ENCODE measurements around the gene KRTAP1-3.
"Not testable (repeated sequence)": the region's sequence is repeated elsewhere in the genome, so short reads cannot be mapped to it uniquely, and the experiment has no call there.

KRTAP1-3 gene, protein sequence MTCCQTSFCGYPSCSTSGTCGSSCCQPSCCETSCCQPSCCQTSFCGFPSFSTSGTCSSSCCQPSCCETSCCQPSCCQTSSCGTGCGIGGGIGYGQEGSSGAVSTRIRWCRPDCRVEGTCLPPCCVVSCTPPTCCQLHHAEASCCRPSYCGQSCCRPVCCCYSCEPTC

DNA sequence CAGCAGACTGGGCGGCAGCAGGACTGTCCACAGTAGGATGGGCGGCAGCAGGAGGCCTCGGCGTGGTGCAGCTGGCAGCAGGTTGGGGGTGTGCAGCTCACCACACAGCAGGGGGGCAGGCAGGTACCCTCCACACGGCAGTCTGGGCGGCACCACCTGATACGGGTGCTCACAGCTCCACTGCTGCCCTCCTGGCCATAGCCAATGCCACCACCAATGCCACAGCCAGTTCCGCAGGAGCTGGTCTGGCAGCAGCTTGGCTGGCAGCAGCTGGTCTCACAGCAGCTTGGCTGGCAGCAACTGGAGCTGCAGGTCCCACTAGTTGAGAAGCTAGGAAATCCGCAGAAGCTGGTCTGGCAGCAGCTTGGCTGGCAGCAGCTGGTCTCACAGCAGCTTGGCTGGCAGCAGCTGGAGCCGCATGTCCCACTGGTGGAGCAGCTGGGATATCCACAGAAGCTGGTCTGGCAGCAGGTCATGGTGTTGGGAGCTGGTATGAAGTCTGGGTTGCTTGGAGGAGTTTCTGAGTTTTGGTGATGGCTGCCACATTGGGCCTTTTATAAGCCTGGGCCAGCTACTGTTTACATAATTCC, at the start of gene KRTAP1-3:
KRTAP1-3 (minus strand) TSS at position 529 of the 590 bp plus-strand sequence; CDS start at position 476, 53 bp downstream.
- not testable (repeated sequence) for DNase-seq, ATAC-seq

DNA sequence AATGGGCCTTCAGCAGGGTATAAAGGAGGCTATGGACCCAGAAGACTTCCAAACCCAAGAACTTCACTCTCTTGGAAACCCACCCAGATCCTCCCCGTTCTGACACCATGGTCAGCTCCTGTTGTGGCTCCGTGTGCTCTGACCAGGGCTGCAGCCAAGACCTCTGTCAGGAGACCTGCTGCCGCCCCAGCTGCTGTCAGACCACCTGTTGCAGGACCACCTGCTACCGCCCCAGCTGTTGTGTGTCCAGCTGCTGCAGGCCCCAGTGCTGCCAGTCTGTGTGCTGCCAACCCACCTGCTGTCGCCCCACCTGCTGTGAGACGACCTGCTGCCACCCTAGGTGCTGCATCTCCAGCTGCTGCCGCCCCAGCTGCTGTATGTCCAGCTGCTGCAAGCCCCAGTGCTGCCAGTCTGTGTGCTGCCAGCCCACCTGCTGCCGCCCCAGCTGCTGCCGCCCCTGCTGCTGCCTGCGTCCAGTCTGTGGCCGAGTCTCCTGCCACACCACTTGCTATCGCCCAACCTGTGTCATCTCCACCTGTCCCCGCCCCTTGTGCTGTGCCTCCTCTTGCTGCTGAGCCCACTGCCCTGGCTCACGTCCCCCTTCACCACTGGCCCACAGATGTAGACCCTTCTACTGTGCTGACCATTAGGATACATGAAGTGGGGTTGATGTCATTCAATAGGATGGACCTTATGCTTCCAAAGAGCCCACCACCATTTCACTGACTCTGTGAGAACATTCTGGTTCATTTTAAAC, 49.6 kb upstream of the KRTAP1-3 start, which contains the start of gene KRTAP4-7:
KRTAP4-7 (plus strand) TSS at position 51 of the 757 bp plus-strand sequence; CDS start at position 108, 57 bp downstream.
- DNase-seq, ATAC-seq: not testable (repeated sequence)

DNA sequence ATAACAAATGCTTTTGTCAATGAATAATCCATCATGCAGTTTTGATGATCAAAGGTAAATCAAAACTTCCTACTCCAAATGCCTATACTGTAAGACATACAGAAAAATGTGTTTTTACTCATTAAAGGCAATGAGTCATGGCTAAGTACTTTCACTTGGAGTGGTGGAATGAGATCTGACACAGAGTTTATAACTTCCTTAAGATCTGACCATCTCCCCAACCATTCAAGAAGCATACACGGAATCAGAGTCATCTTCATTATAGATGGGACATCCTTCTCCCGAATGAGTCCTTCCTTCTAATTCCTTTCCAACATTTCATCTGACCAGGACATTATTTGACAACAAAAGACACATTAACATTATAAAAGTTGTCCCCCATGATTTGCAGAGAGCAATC, 48.8 kb upstream of the KRTAP1-3 start:
- ATAC-seq, DNase-seq: not testable (repeated sequence)

DNA sequence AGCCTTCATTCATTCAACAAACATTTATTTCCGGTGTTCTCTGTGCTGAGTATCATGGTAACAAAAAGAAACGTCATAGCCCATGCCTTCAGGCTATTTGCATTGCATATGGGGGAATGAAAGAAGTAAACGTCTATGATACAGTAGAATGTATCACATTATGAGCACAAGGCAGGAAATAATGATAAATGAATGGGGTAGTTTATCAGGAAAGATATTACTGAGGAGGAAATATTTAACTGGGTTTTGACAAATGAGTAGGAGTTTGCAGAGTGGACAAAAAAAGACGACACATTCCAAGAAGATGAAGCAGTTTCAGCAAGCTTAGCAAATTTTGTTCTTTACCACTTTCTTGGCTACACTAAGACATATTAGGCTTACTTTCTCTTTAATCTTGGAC, 48.0 kb upstream of the KRTAP1-3 start:
- DNase-seq: no peak
- ATAC-seq: no peak

DNA sequence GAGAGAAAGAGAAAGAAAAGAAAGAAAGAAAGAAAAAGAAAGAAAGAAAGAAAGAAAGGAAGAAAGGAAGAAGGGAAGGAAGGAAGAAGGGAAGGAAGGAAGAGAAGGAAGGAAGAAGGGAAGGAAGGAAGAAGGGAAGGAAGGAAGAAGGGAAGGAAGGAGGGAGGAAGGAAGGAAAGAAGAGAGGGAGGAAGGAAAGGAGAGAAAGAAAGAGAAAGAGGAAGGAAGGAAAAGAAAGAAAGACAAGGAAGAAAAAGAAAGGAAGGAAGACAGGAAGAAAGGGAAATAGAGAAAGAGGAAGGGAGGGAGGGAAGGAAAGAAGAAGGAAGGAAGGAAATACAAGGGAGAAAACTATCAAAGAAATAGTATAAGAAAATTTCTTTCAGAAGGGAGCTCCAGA, 42.1 kb upstream of the KRTAP1-3 start:
- ATAC-seq: no peak
- no peak for DNase-seq

DNA sequence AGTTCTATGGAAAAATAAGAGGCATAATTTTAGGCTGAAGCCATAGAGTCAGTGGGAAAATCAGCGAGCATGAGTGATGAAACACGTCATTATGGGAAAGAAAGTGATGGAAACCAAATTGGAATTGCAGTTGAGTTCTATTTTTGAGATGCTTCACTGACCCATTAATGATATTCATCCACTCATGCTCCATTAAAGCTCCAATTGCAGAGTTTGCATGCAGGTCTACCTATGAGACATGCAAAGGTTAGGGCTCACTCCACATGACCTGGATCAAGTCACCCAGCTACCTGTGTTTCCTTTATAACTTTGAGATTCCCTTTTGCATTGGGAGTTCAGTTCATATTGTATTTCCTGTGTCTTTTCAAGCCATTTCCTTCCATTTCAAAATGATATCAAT, 39.0 kb upstream of the KRTAP1-3 start:
- DNase-seq: no peak
- ATAC-seq: no peak

DNA sequence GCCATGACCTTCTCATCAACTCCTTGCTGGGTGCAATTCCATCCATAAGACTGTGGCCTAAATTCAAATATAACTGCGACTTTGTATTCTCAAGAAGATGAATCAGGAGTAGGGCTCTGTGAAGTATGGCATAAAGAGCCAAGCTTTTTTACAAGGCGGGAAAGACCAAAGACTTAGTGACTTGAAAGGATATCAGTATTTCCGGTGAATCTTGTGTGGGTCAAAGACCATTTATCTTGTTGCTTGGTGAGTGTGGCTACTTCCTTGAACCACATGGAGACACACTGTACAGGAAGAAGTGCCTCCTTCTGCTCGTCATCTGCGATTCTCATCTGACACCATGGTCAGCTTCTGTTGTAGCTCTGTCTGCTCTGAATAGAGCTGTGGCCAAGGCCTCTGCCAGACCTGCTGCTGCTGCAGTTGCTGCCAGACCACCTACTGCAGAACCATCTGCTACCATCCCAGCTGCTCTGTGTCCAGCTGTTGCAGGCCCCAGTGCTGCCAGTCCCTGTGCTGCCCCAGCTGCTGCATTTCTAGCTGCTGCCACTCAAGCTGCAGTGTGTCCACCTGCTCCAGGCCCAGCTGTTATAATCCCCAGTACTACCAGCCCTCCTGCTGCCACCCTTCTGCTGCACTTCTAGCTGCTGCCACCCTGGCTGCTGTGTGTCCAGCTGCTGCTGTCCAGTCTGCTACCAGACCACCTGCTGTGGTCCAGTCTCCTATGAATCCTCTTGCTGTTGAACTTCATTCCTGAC, 37.1 kb upstream of the KRTAP1-3 start:
- ATAC-seq (no peak), DNase-seq (no peak)

DNA sequence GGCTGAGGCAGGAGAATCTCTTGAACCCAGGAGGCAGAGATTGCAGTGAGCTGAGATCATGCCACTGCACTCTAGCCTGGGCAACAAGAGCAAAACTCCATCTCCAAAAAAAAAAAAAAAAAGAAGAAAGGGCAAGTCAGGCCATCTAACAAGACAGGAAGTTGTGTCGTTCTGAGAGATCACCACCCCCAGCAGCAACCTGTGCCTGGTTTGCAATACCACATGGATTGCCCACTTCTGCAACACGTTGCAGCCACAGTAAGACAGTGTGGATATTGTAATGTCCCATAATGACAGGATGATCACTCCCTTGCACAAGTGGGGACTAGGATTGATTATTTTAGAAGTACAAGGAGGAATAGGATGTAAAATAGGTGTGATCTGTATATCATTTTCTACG, 34.4 kb upstream of the KRTAP1-3 start:
- ATAC-seq: no peak
- no peak for DNase-seq

DNA sequence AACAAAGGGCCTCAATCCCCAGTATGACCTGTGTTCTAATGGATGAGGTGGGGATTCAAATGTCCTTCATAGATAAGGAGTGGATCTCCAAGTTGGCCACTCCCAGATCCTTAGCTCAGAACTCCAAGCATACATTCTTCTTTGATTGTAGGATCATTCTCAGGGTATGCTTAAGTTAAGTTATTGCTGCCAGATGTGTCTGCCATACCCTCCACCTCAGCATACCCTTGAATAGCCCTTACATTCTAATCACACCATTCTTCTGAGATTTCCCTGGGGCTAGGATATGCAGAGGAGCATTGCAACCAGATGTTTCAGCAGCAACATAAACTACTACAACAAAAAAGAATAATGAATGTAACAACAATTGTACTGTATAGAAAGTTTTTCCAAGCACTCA, 32.6 kb upstream of the KRTAP1-3 start:
- DNase-seq: no peak
- no peak for ATAC-seq

DNA sequence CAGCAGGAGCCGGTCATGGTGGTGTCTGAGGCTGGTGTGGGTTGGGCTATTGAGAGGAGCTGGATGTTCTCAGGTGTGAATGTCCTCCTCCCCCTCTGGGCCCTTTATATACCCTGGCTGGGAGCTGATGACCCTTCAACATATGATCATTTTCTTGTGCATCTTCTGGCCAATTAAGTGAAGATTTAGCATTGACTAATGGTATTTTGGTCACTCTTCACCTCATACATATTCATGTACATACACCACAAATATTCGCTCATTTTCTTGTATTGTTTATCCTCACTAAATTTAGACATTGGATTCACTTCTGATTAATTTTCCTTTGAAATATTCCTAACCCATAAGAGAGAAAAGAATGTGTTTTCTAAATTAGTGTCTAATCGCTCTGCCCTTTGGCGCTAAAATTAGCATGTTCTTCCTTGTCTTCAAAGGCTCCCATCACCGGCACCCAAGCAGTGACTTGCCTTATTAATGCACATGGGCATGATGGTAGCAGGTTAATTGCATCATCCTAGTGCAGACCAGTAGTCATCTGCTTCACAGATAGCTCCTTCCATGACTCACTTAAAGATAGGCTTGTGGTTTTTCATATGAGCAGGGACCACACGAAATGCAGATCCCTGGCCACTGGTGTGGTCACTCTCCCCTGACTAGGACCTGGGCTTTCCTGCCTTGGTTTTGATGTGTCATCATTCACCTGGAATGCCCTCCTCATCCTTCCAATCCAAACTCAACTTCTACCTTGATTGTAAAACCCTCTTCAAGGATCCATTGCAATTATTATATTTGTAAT, 31.4 kb upstream of the KRTAP1-3 start, which contains the start of gene KRTAP2-4:
KRTAP2-4 (minus strand) TSS at position 51 of the 796 bp plus-strand sequence; CDS start at position 17, 34 bp downstream.
- ATAC-seq: no peak
- no peak for DNase-seq

DNA sequence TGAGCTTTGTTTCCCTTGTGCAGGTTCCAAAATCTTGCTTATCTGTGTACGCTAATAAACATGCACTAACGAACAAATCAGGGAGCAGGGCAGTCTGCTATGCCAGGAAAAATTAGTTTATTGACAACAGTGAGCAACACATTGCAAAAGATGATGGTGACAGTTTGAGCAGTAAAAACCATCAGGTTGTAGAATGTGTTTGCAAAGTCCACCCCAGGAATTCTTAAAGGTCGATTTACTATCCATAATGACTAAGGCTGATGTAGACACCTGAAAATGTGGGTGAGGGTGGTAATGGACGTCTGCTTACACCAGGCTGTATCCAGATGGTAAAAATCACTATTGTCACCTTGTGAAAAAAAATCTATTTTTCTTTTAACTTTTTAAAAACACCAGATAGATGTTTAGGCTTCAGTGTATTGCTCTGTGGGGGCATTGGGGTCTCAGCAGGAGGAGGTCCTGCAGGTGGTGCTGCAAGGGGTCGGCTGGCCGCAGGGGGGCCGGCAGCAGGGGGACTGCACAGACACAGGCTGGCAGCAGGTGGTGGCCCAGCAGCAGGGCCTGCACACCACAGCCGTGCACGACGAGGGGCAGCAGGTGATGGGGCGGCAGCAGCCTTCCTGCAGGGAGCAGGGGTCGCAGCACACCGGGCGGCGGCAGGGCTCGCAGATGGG, 30.5 kb upstream of the KRTAP1-3 start:
- not testable (repeated sequence) for ATAC-seq, DNase-seq

DNA sequence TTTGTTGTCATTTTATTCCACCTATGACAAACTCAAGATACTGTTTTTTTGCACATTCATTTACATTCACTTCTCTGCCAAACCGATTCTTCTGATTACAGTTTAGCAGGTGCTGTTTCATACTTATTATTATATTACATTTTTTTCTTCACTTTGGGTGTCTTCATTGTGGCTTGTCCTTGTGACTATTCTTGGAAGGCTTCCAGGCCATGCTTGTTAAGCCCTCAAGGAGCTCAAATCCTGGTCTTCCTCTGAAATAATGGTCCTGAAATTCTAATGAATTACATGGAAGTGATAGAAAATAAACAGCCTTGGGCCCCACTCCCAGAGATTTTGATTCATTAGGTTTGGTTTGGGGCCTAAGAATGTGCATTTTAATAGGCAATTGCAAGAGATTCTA, 29.6 kb upstream of the KRTAP1-3 start:
- no peak for DNase-seq
- no peak for ATAC-seq

DNA sequence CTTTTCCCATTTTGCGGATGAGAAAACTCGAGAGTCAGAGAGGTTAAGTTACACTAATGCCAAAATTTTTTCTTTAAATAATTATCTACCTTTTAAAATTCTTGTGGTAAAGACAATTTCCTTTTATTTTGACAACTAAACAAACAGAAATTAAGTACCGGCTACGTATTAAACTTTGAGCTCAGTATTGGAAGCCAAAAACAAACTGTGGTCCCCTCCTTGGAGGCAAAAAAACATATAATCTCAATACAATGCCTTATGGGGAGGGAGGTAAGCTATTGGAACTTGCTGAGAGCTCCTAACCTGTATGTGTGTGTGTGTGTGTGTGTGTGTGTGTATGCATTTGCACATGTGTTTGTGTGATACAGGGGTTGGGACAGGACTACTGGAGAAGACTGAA, 28.8 kb upstream of the KRTAP1-3 start:
- ATAC-seq: no peak
- DNase-seq: no peak

DNA sequence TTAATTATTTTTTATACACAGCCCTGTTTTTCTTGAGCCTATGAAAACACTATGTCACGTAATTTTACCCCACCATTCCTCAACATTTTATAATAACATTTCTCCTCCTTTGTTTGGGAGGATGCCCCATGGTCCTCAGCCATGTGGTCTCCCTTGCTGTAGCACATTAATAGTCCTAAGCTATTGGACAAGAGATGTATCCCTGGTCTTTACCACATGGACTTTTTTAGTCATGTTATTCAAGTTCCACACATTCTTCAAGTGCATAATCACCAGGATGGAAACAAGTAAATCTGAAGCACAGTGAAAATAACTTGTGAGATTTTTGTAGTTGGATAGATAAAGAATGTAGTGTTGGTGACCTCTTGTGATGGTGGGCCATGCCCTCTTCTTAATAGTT, 27.3 kb upstream of the KRTAP1-3 start:
- ATAC-seq (no peak), DNase-seq (no peak)

DNA sequence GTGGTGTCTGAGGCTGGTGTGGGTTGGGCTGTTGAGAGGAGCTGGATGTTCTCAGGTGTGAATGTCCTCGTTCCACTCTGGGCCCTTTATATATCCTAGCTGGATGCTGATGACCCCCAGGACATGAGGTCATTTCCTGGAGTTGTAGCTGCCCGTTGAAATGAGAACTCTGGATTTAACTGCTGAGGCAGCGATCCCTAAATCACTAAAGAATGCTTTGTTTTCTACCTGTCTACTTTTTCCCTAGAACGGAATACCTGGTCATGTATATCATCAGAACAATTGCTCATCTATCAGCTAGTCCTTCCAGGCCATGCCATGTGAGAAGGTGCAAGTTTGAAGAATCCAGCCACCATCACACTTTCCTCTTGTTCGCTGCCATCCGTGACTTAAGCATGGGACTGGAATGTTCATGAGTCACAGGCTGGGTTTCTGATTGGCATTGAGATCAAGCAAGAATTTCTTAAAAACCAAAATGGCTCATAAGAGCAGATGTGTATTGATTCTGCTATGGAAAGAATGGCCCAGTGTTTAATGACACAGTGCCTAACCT, 25.5 kb upstream of the KRTAP1-3 start, which contains the start of gene KRTAP2-3:
KRTAP2-3 (minus strand) TSS at position 63 of the 553 bp plus-strand sequence. CDS start 64 bp downstream, outside the sequence.
- DNase-seq (no peak), ATAC-seq (no peak)

DNA sequence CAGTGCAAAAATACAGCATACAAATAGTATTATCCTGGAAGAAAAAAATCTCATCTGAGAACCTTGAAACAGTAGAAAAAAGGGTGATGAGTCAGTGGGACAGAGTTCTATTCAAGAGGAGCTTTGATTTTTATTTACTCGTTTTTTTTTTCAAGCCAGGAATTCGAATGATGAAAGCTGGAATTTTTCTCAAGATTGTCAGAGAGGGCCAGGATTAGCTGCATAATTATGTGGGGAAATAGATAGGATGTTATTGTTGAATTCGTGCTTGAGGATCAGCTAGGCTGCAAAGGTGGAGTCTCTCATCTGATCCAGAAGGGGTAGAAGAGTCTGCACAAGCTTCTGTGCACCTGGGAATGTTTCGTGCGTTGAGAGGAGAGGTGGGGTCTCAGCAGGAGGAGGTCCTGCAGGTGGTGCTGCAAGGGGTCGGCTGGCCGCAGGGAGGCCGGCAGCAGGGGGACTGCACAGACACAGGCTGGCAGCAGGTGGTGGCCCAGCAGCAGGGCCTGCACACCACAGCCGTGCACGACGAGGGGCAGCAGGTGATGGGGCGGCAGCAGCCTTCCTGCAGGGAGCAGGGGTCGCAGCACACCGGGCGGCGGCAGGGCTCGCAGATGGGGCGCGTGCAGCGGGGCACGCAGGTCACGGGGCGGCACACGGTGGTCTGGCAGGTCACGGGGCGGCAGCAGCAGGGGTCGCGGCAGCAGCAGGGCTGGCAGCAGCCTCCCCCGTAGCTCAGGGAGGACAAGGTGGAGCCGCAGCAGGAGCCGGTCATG, 24.8 kb upstream of the KRTAP1-3 start:
- DNase-seq, ATAC-seq: not testable (repeated sequence)

DNA sequence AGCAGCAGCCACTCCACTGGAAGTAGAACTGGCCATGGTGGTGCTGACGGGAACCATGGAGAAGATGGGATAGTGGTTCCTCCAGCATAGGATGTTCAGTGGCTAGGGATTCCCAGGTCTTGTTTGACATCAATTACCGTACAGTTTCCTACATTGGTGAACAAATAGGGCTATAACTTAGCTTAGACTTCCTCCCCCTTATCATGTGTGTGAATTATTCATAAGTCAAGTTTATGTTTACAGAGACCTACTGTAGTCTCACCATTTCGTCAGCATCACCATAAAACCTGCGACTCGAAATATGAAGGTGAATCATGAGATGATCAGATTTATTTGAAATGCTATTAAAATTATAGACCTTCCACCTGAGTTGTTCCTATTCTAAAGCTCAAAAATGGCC, 24.1 kb upstream of the KRTAP1-3 start:
- ATAC-seq: no peak
- no peak for DNase-seq

DNA sequence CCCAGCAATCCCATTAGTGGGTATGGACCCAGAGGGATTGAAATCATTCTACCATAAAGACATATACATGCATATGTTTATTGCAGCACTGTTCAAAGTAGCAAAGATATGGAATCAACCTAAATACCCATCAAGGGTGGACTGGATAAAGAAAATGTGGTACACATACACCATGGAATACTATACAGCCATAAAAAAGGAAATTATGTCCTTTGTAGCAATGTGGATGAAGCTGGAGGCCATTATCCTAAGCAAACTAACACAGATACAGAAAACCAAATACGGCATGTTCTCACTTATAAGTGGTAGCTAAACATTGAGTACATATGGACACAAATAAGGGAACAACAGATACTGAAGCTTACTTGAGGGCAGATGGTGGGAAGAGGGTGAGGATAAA, 22.9 kb upstream of the KRTAP1-3 start:
- DNase-seq (no peak), ATAC-seq (no peak)

DNA sequence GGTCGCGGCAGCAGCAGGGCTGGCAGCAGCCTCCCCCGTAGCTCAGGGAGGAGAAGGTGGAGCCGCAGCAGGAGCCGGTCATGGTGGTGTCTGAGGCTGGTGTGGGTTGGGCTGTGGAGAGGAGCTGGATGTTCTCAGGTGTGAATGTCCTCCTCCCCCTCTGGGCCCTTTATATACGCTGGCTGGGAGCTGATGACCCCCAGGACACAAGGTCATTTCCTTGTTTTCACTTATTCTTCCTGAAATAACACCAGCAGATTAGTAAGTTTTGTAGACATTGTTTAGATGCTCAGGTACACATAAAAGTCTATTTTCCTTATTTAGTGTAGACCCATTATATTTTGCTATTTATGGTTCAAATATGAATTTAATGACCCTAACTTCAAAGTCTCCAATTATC, 20.5 kb upstream of the KRTAP1-3 start, which contains the start of gene KRTAP2-2:
KRTAP2-2 (minus strand) TSS at position 101 of the 400 bp plus-strand sequence; CDS start at position 82, 19 bp downstream.
- not testable (repeated sequence) for DNase-seq, ATAC-seq
